ENCODE measurements around the gene TBC1D8B. TPM values are rescaled to one million over a fixed set of nuclear protein-coding genes. Genes with fewer than 3 reads are reported as not detected.

Gene TBC1D8B
- total RNA-seq, 1 donor = 12.3 TPM

- no peak overlapping the region for H3K4me3 ChIP-seq (ENCODE audit: insufficient read depth, low read length)
- TF ChIP-seq CTCF (IDR thresholded peaks at IDR 0.05; ENCODE audit: extremely low read depth, low read depth, low read length) = peak; percentile 94
- H3K9me3 ChIP-seq (ENCODE audit: low read depth, low read length) = no peaks in the 10 kb centered on the region
- H2AFZ ChIP-seq (ENCODE audit: low read length) = peak overlapping the region; percentile 63
- DNase-seq (ENCODE audit: insufficient read length, low spot score, missing footprints) = peak; percentile 72
- no peaks in the 10 kb centered on the region for H3K79me2 ChIP-seq (ENCODE audit: insufficient read depth, low read length)
- H3K4me1 ChIP-seq (ENCODE audit: insufficient read depth, low read length) = peaks cover 33% of the 10 kb centered on the region
- H3K27me3 ChIP-seq (ENCODE audit: insufficient read depth, low read length) = peaks cover 11% of the 10 kb centered on the region
- H3K27ac ChIP-seq (ENCODE audit: low read depth, low read length) = peak overlapping the region; percentile 56
- H3K36me3 ChIP-seq (ENCODE audit: insufficient read depth, low read length) = no peaks in the 10 kb centered on the region
- H3K4me2 ChIP-seq (ENCODE audit: insufficient read depth, low read length) = peak overlapping the region; percentile 38
- no peaks in the 10 kb centered on the region for H4K20me1 ChIP-seq (ENCODE audit: insufficient read depth, low read length)
These were observed 92.0 kb downstream of the TBC1D8B start for GRCh38 chrX:106894392-106894909.

- Histone ChIP-seq H3K27me3 (ENCODE audit: insufficient read depth, low read length) (peaks cover 11% of the 10 kb centered on the region), H3K4me2 (ENCODE audit: insufficient read depth, low read length) (peak overlapping the region; percentile 38), H3K36me3 (ENCODE audit: insufficient read depth, low read length) (no peaks in the 10 kb centered on the region), H4K20me1 (ENCODE audit: insufficient read depth, low read length) (no peaks in the 10 kb centered on the region), H2AFZ (ENCODE audit: low read length) (no peak overlapping the region), H3K4me3 (ENCODE audit: insufficient read depth, low read length) (no peak overlapping the region), H3K79me2 (ENCODE audit: insufficient read depth, low read length) (no peaks in the 10 kb centered on the region), H3K4me1 (ENCODE audit: insufficient read depth, low read length) (peaks cover 36% of the 10 kb centered on the region), H3K9me3 (ENCODE audit: low read depth, low read length) (no peaks in the 10 kb centered on the region), H3K27ac (ENCODE audit: low read depth, low read length) (peak overlapping the region; percentile 56)
- no peak for DNase-seq (ENCODE audit: insufficient read length, low spot score, missing footprints)
- no peak for TF ChIP-seq CTCF (IDR thresholded peaks at IDR 0.05; ENCODE audit: extremely low read depth, low read depth, low read length)
These were observed 92.5 kb downstream of the TBC1D8B start for GRCh38 chrX:106894978-106895452.

DNA sequence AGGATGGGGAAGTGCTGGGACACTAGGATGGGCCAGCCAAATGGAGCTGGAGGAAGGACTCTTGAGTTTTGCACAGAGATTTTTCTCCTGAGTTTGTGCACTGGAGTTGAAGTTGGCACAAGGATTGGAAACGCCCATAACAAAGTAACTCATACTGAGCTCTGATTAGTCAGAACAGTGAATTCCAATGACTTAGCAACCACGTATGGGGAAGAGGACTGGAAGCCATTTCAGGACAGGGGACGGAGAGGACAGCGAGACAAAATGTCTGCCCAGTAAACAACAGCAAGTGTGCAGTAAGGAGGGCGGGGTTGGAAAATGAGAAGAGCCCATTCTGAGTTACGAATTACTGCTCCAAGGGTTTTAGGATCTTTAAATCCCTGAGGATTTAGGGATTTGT, 94.8 kb downstream of the TBC1D8B start:
- Histone ChIP-seq H3K9me3 (ENCODE audit: low read depth, low read length) (no peaks in the 10 kb centered on the region), H2AFZ (ENCODE audit: low read length) (peak overlapping the region; percentile 35), H4K20me1 (ENCODE audit: insufficient read depth, low read length) (no peaks in the 10 kb centered on the region), H3K4me1 (ENCODE audit: insufficient read depth, low read length) (peaks cover 36% of the 10 kb centered on the region), H3K4me2 (ENCODE audit: insufficient read depth, low read length) (no peak overlapping the region), H3K27ac (ENCODE audit: low read depth, low read length) (peak overlapping the region; percentile 11), H3K79me2 (ENCODE audit: insufficient read depth, low read length) (no peaks in the 10 kb centered on the region), H3K36me3 (ENCODE audit: insufficient read depth, low read length) (no peaks in the 10 kb centered on the region), H3K27me3 (ENCODE audit: insufficient read depth, low read length) (peaks cover 2% of the 10 kb centered on the region), H3K4me3 (ENCODE audit: insufficient read depth, low read length) (no peak overlapping the region)
- DNase-seq (ENCODE audit: insufficient read length, low spot score, missing footprints) = peak; percentile 86
- TF ChIP-seq CTCF (IDR thresholded peaks at IDR 0.05; ENCODE audit: extremely low read depth, low read depth, low read length) = no peak

DNA sequence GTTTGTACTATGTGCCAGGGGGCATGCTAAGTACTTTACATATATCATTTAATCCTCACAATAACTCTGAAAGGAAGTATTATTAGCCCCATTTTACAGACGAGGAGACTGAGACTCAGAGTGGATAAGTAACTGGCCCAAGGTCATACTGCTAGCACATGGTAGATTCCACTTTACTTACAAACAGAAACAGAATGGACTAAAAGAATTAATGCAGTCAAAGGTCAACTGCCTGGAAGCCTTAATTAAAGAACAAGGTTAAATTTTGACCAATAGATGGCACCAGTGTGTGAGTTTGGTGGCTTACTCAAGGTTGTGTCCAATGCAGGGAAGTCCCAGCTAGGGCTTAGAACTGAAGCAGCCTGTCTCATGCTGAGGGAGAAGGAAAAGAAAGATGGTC, 96.0 kb downstream of the TBC1D8B start:
- TF ChIP-seq CTCF (IDR thresholded peaks at IDR 0.05; ENCODE audit: extremely low read depth, low read depth, low read length) = peak; percentile 48
- no peaks in the 10 kb centered on the region for H3K36me3 ChIP-seq (ENCODE audit: insufficient read depth, low read length)
- peaks cover 2% of the 10 kb centered on the region for H3K27me3 ChIP-seq (ENCODE audit: insufficient read depth, low read length)
- no peak overlapping the region for H3K27ac ChIP-seq (ENCODE audit: low read depth, low read length)
- no peak overlapping the region for H2AFZ ChIP-seq (ENCODE audit: low read length)
- no peaks in the 10 kb centered on the region for H3K79me2 ChIP-seq (ENCODE audit: insufficient read depth, low read length)
- H3K4me2 ChIP-seq (ENCODE audit: insufficient read depth, low read length) = no peak overlapping the region
- peaks cover 36% of the 10 kb centered on the region for H3K4me1 ChIP-seq (ENCODE audit: insufficient read depth, low read length)
- no peaks in the 10 kb centered on the region for H4K20me1 ChIP-seq (ENCODE audit: insufficient read depth, low read length)
- no peak for DNase-seq (ENCODE audit: insufficient read length, low spot score, missing footprints)
- no peaks in the 10 kb centered on the region for H3K9me3 ChIP-seq (ENCODE audit: low read depth, low read length)
- no peak overlapping the region for H3K4me3 ChIP-seq (ENCODE audit: insufficient read depth, low read length)
